H1 (cell line): Measurements from ENCODE around the gene SKIC3. TPM values are rescaled to one million over a fixed set of nuclear protein-coding genes. Genes with fewer than 3 reads are reported as not detected.

Experiments used
- CTCF ChIA-PET: fragments of 300-600 bp; sonication (Branson Sonifier 250); formaldehyde crosslinking; loops from one replicate; lab custom pipeline; 2021; ENCODE audit not compliant: partially characterized antibody; lab: Charles Lee
- POLR2A ChIA-PET: fragments of 300-600 bp; sonication (Branson Sonifier 250); formaldehyde crosslinking; loops from one replicate; lab custom pipeline; 2021; ENCODE audit warnings: inconsistent platforms; ENCODE audit not compliant: partially characterized antibody; lab: Charles Lee
- DNase-seq, 2 experiments: peaks; one replicate each; pipeline versions ENCODE4 v3.0.0 to v3.0.0-alpha.2; 2010 to 2022; ENCODE audit warnings: low spot score in 2 of 2, low read depth in 1 of 2, mixed read lengths in 1 of 2
- FAIRE-seq: peaks from 2 replicates; lab custom pipeline; 2011; peaks lifted over from hg19 to GRCh38; lab: Jason Lieb, UNC
- H2AFZ ChIP-seq: 2 replicates; pipeline ENCODE4 v1.8.1; 2012; ENCODE audit warnings: low read length, inconsistent platforms
- H2AK5ac ChIP-seq: 2 replicates; pipeline ENCODE4 v1.6.1; 2013; ENCODE audit warnings: low read depth, low read length
- H2BK120ac ChIP-seq: replicated peaks from 2 replicates; pipeline ENCODE3; 2013; ENCODE audit warnings: low read depth, low read length, inconsistent platforms
- H2BK12ac ChIP-seq: 2 replicates; pipeline ENCODE4 v1.6.1; 2013; ENCODE audit warnings: low read depth, low read length
- H2BK15ac ChIP-seq: 2 replicates; pipeline ENCODE4 v1.6.1; 2013; ENCODE audit warnings: low read length
- H2BK20ac ChIP-seq: 2 replicates; pipeline ENCODE4 v1.6.1; 2013; ENCODE audit warnings: low read length
- H2BK5ac ChIP-seq: 2 replicates; pipeline ENCODE4 v1.6.1; 2013; ENCODE audit warnings: low read depth, low read length
- H3K14ac ChIP-seq: 2 replicates; pipeline ENCODE4 v1.6.1; 2013; ENCODE audit warnings: inconsistent platforms; ENCODE audit not compliant: insufficient read length
- H3K18ac ChIP-seq: 2 replicates; pipeline ENCODE4 v1.6.1; 2013; ENCODE audit warnings: low read length; ENCODE audit errors: extremely low read depth
- H3K23ac ChIP-seq: 2 replicates; pipeline ENCODE4 v1.6.1; 2013; ENCODE audit warnings: inconsistent platforms; ENCODE audit not compliant: insufficient read length
- H3K23me2 ChIP-seq: 2 replicates; pipeline ENCODE4 v1.6.1; 2013; ENCODE audit warnings: low read depth, low read length
- H3K27ac ChIP-seq: 2 replicates; pipeline ENCODE4 v1.6.1; 2011; ENCODE audit warnings: low read depth, low read length, inconsistent platforms
- H3K27me3 ChIP-seq, 4 experiments: replicated peaks in 1 of 4; 1 replicate in 1 of 4; 2 replicates in 3 of 4; pipeline versions ENCODE4 v1.6.1 to v1.8.1; 2011 to 2013; ENCODE audit warnings: low read length in 3 of 4, mild to moderate bottlenecking in 3 of 4, inconsistent platforms in 2 of 4, mixed read lengths in 2 of 4, moderate library complexity in 1 of 4; ENCODE audit not compliant: control insufficient read depth in 3 of 4, insufficient read depth in 3 of 4; ENCODE audit errors: extremely low read depth in 1 of 4
- H3K36me3 ChIP-seq, 4 experiments: 2 replicates each; pipeline versions ENCODE4 v1.6.1 to v1.8.1; 2011 to 2013; ENCODE audit warnings: mild to moderate bottlenecking in 4 of 4, low read length in 3 of 4, moderate library complexity in 2 of 4, control low read depth in 1 of 4, inconsistent platforms in 1 of 4; ENCODE audit not compliant: insufficient read depth in 4 of 4, control insufficient read depth in 2 of 4
- H3K4ac ChIP-seq: replicated peaks from 2 replicates; pipeline ENCODE3; 2013; ENCODE audit warnings: low read length, low read depth, mixed read lengths, inconsistent platforms; ENCODE audit not compliant: insufficient read length
- H3K4me1 ChIP-seq, 4 experiments: replicated peaks in 1 of 4; 1 replicate in 1 of 4; 2 replicates in 3 of 4; pipeline versions ENCODE4 v1.6.1 to v1.8.1; 2011 to 2013; ENCODE audit warnings: low read length in 3 of 4, inconsistent platforms in 2 of 4, mixed read lengths in 1 of 4; ENCODE audit not compliant: insufficient read depth in 4 of 4, control insufficient read depth in 3 of 4
- H3K4me2 ChIP-seq, 2 experiments: 2 replicates each; pipeline versions ENCODE4 v1.6.1 to v1.8.1; 2011 to 2013; ENCODE audit warnings: low read depth in 2 of 2, low read length in 2 of 2, control low read depth in 1 of 2, inconsistent platforms in 1 of 2, mild to moderate bottlenecking in 1 of 2; ENCODE audit not compliant: insufficient read depth in 1 of 2
- H3K4me3 ChIP-seq, 4 experiments: fragments of 200-600, 300-600 bp in 1 of 4; sonication (generic), shearing (Covaris generic), sonication (Bioruptor Twin) in 1 of 4; 2 replicates each; pipeline versions ENCODE4 v1.5.1 to v1.8.1; 2011 to 2016; ENCODE audit warnings: low read length in 4 of 4, low read depth in 3 of 4, control low read depth in 2 of 4, inconsistent platforms in 2 of 4, mild to moderate bottlenecking in 2 of 4, mixed read lengths in 1 of 4, moderate library complexity in 1 of 4; ENCODE audit not compliant: insufficient read depth in 2 of 4; ENCODE audit errors: extremely low read depth in 1 of 4
- H3K56ac ChIP-seq: replicated peaks from 2 replicates; pipeline ENCODE3; 2013; ENCODE audit warnings: low read depth, mild to moderate bottlenecking, mixed read lengths, low read length, inconsistent platforms; ENCODE audit not compliant: insufficient read length
- H3K79me1 ChIP-seq: 2 replicates; pipeline ENCODE4 v1.6.1; 2013; ENCODE audit warnings: low read depth, low read length, control low read depth
- H3K79me2 ChIP-seq, 2 experiments: 2 replicates each; pipeline versions ENCODE4 v1.6.1 to v1.8.1; 2012 to 2013; ENCODE audit warnings: low read length in 2 of 2, mild to moderate bottlenecking in 2 of 2, inconsistent platforms in 1 of 2; ENCODE audit not compliant: insufficient read depth in 2 of 2, control insufficient read depth in 1 of 2
- H3K9ac ChIP-seq, 4 experiments: replicated peaks in 1 of 4; 1 replicate in 1 of 4; 2 replicates in 3 of 4; pipeline versions ENCODE4 v1.6.1 to v1.8.1; 2011 to 2013; ENCODE audit warnings: low read depth in 3 of 4, low read length in 3 of 4, control low read depth in 2 of 4, mild to moderate bottlenecking in 2 of 4, moderate library complexity in 2 of 4, inconsistent platforms in 1 of 4; ENCODE audit errors: extremely low read depth in 1 of 4
- H3K9me3 ChIP-seq, 2 experiments: 2 replicates each; pipeline versions ENCODE4 v1.6.1 to v1.8.1; 2012 to 2013; ENCODE audit warnings: mild to moderate bottlenecking in 2 of 2, moderate library complexity in 2 of 2, control low read depth in 1 of 2, inconsistent platforms in 1 of 2, low read depth in 1 of 2, low read length in 1 of 2, mixed read lengths in 1 of 2; ENCODE audit not compliant: insufficient read depth in 2 of 2
- H4K20me1 ChIP-seq, 2 experiments: replicated peaks in 1 of 2; 2 replicates each; pipeline versions ENCODE3 to v1.8.1; 2011 to 2013; ENCODE audit warnings: inconsistent platforms in 2 of 2, low read length in 2 of 2, mild to moderate bottlenecking in 1 of 2; ENCODE audit not compliant: insufficient read depth in 2 of 2, control insufficient read depth in 1 of 2
- H4K5ac ChIP-seq: 2 replicates; pipeline ENCODE4 v1.6.1; 2013; ENCODE audit warnings: low read length, low read depth, mixed read lengths, inconsistent platforms; ENCODE audit not compliant: insufficient read length
- H4K8ac ChIP-seq: 2 replicates; pipeline ENCODE4 v1.8.0; 2013; ENCODE audit warnings: mild to moderate bottlenecking, moderate library complexity, low read length, inconsistent platforms; ENCODE audit not compliant: insufficient read depth; ENCODE audit errors: extremely low read depth
- H4K91ac ChIP-seq: replicated peaks from 2 replicates; pipeline ENCODE3; 2013; ENCODE audit warnings: low read length, mixed read lengths, inconsistent platforms; ENCODE audit not compliant: insufficient read length
- CBX5 ChIP-seq: fragments of 300-800, 300-1000 bp; sonication (generic); IDR thresholded peaks from 2 replicates; pipeline ENCODE4 v1.7.1; 2016; ENCODE audit warnings: antibody characterized with exemption, low read length, low read depth
- EGR1 ChIP-seq: IDR thresholded peaks from 2 replicates; pipeline ENCODE4 v1.6.1; 2011; ENCODE audit warnings: low read depth, low read length, borderline replicate concordance
- FOSL1 ChIP-seq: IDR thresholded peaks from 2 replicates; pipeline ENCODE4 v1.6.1; 2011; ENCODE audit warnings: mild to moderate bottlenecking, low read depth, low read length, moderate library complexity; ENCODE audit not compliant: insufficient read depth
- NANOG ChIP-seq: IDR thresholded peaks from 2 replicates; pipeline ENCODE4 v1.6.1; 2011; ENCODE audit warnings: low read length, low read depth, mild to moderate bottlenecking, inconsistent platforms; ENCODE audit not compliant: insufficient read depth, poor library complexity, severe bottlenecking
- PHF8 ChIP-seq: fragments of 200-600 bp; sonication (generic); conservative IDR thresholded peaks from 2 replicates; pipeline ENCODE4 v1.7.1; 2012; ENCODE audit warnings: low read depth, mild to moderate bottlenecking, inconsistent platforms, low read length, moderate library complexity
- RAD21 ChIP-seq, 2 experiments: IDR thresholded peaks in 1 of 2; conservative IDR thresholded peaks in 1 of 2; 2 replicates each; pipeline ENCODE4 v1.6.1; 2011; ENCODE audit warnings: low read depth in 2 of 2, low read length in 2 of 2, improper control_type of control experiment in 1 of 2, inconsistent platforms in 1 of 2, mild to moderate bottlenecking in 1 of 2, moderate library complexity in 1 of 2
- TEAD4 ChIP-seq: IDR thresholded peaks from 2 replicates; pipeline ENCODE4 v1.6.1; 2012; ENCODE audit warnings: low read depth, low read length, inconsistent platforms, mixed read lengths
- WGBS, 2 experiments: shearing (Covaris generic) in 1 of 2; methylation state at CpG; one replicate each; pipeline versions ENCODE4 v1.1.6 to v1.1.7; 2013 to 2015; ENCODE audit warnings: low lambda C conversion rate in 2 of 2, mixed read lengths in 2 of 2, inconsistent platforms in 1 of 2, low coverage in 1 of 2, missing lambda C conversion rate in 1 of 2; ENCODE audit not compliant: insufficient replicate concordance in 2 of 2, insufficient coverage in 1 of 2, insufficient read length in 1 of 2; ENCODE audit errors: extremely low coverage in 1 of 2, missing lambda C conversion rate in 1 of 2; 5-methylcytosine and 5-hydroxymethylcytosine counted together
- polyA plus RNA-seq, 7 experiments: library from polyadenylated mRNA; depleted of rRNA in 3 of 7; stranded (reverse) in 5 of 7; unstranded in 2 of 7; fragments of >200 nt in 5 of 7; fragments of 200-250 nt in 2 of 7; gene quantifications; 1 replicate in 5 of 7; 2 replicates in 1 of 7; 4 replicates in 1 of 7; pipeline versions ENCODE4 v1.2.1 to v1.2.3, GENCODE V29; 2011 to 2013; ENCODE audit warnings: missing spikeins in 2 of 7, mixed read lengths in 2 of 7
- total RNA-seq: library from RNA; stranded (reverse); fragmentation: NEBNext Ultra II Directional; extraction: Animal tissue kit (Norgen Biotek cat#: 25700); gene quantifications from 2 replicates; pipeline ENCODE4 v1.2.1, GENCODE V29; 2021
- TF ChIP-seq, protein P1 (sequence below): IDR thresholded peaks from 2 replicates; pipeline ENCODE4 v1.6.1; 2012; ENCODE audit warnings: inconsistent platforms

Gene SKIC3
- total and polyA plus RNA-seq, 2 of the 8 experiments (the other 6 are each of a cell fraction or from before 2014, with no cell fraction given), result 13.7 to 53.7 TPM

DNA sequence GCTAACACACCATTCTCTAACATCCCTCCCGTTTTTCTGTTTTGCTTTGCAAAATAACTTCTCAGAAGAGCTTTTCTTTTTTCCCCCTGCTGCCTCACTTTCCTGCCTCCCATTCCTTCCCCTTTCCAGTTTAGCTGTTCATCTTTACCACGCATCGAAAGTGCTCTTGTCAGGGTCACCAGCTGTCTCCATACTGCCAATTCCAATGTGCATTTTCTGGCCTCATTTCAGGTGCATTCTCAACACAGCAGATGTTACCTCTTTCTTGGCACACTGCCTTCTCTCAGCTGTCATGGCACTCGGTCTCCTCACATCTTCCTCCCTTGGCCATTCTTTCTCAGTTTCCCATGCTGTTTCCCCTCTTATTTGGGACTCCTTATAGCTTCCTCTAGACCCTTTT is 9.7 kb upstream of the SKIC3 start:
- H2BK5ac ChIP-seq, result no peak overlapping the region
- no peak for FAIRE-seq
- TF ChIP-seq NANOG (no peak), TEAD4 (no peak), FOSL1 (no peak), PHF8 (no peak), EGR1 (no peak), CBX5 (no peak), RAD21 (IDR thresholded peaks at IDR 0.05 in 1 of 2, conservative IDR thresholded peaks at IDR 0.05 in 1 of 2; ENCODE audit: low read depth in 2 of 2, low read length in 2 of 2) (no peak)
- TF ChIP-seq, protein P1, sequence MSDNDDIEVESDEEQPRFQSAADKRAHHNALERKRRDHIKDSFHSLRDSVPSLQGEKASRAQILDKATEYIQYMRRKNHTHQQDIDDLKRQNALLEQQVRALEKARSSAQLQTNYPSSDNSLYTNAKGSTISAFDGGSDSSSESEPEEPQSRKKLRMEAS, result no peak

More for the DNA sequence above, 9.7 kb upstream of the SKIC3 start:
- Histone ChIP-seq H2BK120ac (no peak overlapping the region), H3K4me3 (no peak overlapping the region), H3K27ac (no peak overlapping the region), H3K14ac (no peak overlapping the region), H3K27me3 (no peaks in the 10 kb centered on the region), H2AK5ac (no peak overlapping the region), H3K36me3 (peaks cover 0 to 7% (median 0%) of the 10 kb centered on the region in 4 experiments; a peak in 2 of 8 replicates), H2BK12ac (no peak overlapping the region), H3K4me1 (no peaks in the 10 kb centered on the region), H3K9me3 (no peaks in the 10 kb centered on the region), H4K20me1 (peaks cover 0 to 2% of the 10 kb centered on the region in 2 experiments), H3K23ac (no peak overlapping the region), H3K79me2 (peaks cover 0 to 2% of the 10 kb centered on the region in 2 experiments; a peak in 1 of 4 replicates), H4K91ac (no peak overlapping the region), H3K79me1 (no peaks in the 10 kb centered on the region), H2BK20ac (no peak overlapping the region), H3K4me2 (no peak overlapping the region), H3K18ac (no peak overlapping the region), H3K9ac (no peak overlapping the region), H2BK15ac (no peak overlapping the region), H4K8ac (no peak overlapping the region), H3K4ac (no peak overlapping the region), H3K56ac (no peak overlapping the region), H3K23me2 (no peaks in the 10 kb centered on the region), H2AFZ (no peak overlapping the region), H4K5ac (no peak overlapping the region)
- CTCF ChIA-PET, result interaction anchor here (0.6 to 1.2 kb wide), 4 partner anchors 24 to 103 kb away, joined by 3 read pairs; no protein-coding TSS in a partner anchor
- 92 to 100% methylated on average over 1 to 4 of the region's 4 CpGs for WGBS, 2 experiments
- no peak for DNase-seq
- POLR2A ChIA-PET, result no interaction called here
